Nephron progenitor cell (in vitro differentiated cells): ENCODE results near the gene MBLAC1.
"Not testable (repeated sequence)": the region's sequence is repeated elsewhere in the genome, so short reads cannot be mapped to it uniquely, and the experiment has no call there.

Source experiments
- DNase-seq: peaks from one replicate; pipeline ENCODE4 v3.0.0; 2021
- H3K27ac Mint-ChIP-seq: 2 replicates; pipeline ENCODE4 v1.8.0; 2021; ENCODE audit warnings: mild to moderate bottlenecking, moderate library complexity, mixed read lengths
- H3K27me3 Mint-ChIP-seq: 2 replicates; pipeline ENCODE4 v1.8.0; 2021; ENCODE audit warnings: mild to moderate bottlenecking, low read depth, mixed read lengths; ENCODE audit not compliant: poor library complexity
- H3K36me3 Mint-ChIP-seq: 2 replicates; pipeline ENCODE4 v1.8.0; 2021; ENCODE audit warnings: low read depth, mixed read lengths
- H3K4me1 Mint-ChIP-seq: 2 replicates; pipeline ENCODE4 v1.8.0; 2021; ENCODE audit warnings: mixed read lengths
- H3K4me3 Mint-ChIP-seq: 2 replicates; pipeline ENCODE4 v1.8.0; 2021; ENCODE audit warnings: mild to moderate bottlenecking, moderate library complexity, mixed read lengths
- H3K9me3 Mint-ChIP-seq: 2 replicates; pipeline ENCODE4 v1.8.0; 2021; ENCODE audit warnings: mild to moderate bottlenecking, moderate library complexity, mixed read lengths
- TF ChIP-seq, protein P1 (sequence below): fragments of 200-600 bp; sonication (generic); IDR thresholded peaks from 2 replicates; pipeline ENCODE4 v1.5.0; 2021; ENCODE audit warnings: antibody characterized with exemption

The MBLAC1 gene

DNA sequence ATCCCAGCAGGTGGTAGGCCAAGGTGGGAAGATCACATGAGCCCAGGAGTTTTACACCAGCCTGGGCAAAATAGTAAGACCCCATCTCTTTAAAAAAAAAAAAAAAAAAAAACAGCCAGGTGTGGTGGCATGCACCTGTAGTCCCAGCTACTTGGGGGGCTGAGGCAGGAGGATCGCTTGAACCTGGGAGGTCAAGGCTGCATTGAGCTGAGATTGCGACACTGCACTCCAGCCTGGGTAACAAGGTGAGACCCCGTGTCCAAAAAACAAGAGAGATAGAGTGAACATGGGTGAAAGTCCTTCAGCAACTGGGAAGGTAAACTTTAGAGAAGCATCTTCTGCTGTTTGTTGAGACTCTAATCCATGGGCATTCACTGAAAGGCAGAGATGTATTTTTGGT, 15.7 kb downstream of the MBLAC1 start:
- H3K27me3 Mint-ChIP-seq: peaks cover 13% of the 10 kb centered on the region
- H3K9me3 Mint-ChIP-seq: no peaks in the 10 kb centered on the region
- no peaks in the 10 kb centered on the region for H3K36me3 Mint-ChIP-seq
- TF ChIP-seq, protein P1, sequence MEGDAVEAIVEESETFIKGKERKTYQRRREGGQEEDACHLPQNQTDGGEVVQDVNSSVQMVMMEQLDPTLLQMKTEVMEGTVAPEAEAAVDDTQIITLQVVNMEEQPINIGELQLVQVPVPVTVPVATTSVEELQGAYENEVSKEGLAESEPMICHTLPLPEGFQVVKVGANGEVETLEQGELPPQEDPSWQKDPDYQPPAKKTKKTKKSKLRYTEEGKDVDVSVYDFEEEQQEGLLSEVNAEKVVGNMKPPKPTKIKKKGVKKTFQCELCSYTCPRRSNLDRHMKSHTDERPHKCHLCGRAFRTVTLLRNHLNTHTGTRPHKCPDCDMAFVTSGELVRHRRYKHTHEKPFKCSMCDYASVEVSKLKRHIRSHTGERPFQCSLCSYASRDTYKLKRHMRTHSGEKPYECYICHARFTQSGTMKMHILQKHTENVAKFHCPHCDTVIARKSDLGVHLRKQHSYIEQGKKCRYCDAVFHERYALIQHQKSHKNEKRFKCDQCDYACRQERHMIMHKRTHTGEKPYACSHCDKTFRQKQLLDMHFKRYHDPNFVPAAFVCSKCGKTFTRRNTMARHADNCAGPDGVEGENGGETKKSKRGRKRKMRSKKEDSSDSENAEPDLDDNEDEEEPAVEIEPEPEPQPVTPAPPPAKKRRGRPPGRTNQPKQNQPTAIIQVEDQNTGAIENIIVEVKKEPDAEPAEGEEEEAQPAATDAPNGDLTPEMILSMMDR: no peak
- H3K4me3 Mint-ChIP-seq: no peak overlapping the region
- H3K27ac Mint-ChIP-seq: no peak overlapping the region
- no peaks in the 10 kb centered on the region for H3K4me1 Mint-ChIP-seq
- DNase-seq: no peak

DNA sequence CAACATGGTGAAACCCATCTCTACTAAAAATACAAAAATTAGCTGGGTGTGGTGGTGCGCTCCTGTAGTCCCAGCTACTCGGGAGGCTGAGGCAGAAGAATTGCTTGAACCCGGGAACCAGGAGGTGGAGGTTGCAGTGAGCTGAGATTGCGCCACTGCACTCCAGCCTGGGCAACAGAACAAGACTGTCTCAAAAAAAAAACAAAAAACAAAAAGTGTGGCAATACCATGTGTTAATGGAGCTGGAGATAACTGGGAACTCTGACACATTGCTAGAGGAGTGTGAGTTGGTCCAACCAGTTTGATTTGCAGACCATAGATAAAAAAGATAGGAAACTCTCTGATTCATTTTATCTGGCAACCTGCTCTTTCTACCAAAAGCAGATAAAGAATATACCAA, 19.6 kb downstream of the MBLAC1 start:
- H3K36me3 Mint-ChIP-seq, DNase-seq, H3K27ac Mint-ChIP-seq, H3K27me3 Mint-ChIP-seq, H3K9me3 Mint-ChIP-seq, H3K4me3 Mint-ChIP-seq: not testable (repeated sequence)
- peaks cover 17% of the 10 kb centered on the region for H3K4me1 Mint-ChIP-seq

DNA sequence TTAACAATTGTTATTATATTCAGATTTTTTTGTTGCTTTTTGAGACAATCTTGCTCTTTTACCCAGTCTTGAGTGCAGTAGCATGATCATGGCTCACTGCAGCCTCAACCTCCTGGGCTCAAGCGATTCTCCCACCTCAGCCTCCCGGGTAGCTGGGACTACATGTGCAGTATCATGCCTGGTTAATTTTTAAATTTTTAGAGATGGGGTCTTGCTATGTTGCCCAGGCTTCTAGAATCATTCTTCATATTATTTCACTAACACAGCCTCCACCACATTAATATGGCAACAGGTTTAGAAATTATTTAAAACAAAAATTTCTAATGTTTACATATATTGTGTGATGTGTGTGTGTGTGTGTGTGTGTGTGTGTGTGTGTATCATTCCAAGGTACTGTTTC, 20.5 kb downstream of the MBLAC1 start:
- Mint-ChIP-seq H3K36me3 (peaks cover 9% of the 10 kb centered on the region), H3K4me3 (no peak overlapping the region), H3K27me3 (peaks cover 3% of the 10 kb centered on the region), H3K9me3 (no peaks in the 10 kb centered on the region), H3K27ac (no peak overlapping the region), H3K4me1 (peaks cover 18% of the 10 kb centered on the region)
- TF ChIP-seq, protein P1: no peak
- no peak for DNase-seq

DNA sequence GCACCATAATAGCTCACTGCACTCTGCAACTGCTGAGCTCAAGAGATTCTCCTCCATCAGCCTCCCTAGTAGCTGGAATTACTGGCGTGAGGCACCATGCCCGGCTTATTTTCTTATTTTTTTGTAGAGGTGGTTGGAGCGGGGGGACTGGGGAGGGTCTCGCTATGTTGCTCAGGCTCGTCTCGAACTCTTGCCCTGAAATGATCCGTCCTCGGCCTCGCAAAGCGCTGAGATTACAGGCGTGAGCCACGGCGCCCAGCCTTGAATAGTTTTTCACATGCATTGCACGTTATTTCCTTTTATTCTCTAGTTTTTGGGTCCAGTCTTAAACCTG, 21.4 kb downstream of the MBLAC1 start:
- Mint-ChIP-seq H3K36me3 (peaks cover 17% of the 10 kb centered on the region), H3K27me3 (peaks cover 3% of the 10 kb centered on the region), H3K27ac (peak overlapping the region; percentile 20), H3K9me3 (no peaks in the 10 kb centered on the region), H3K4me3 (peak overlapping the region; percentile 93), H3K4me1 (peaks cover 26% of the 10 kb centered on the region)
- TF ChIP-seq, protein P1: no peak
- no peak for DNase-seq

DNA sequence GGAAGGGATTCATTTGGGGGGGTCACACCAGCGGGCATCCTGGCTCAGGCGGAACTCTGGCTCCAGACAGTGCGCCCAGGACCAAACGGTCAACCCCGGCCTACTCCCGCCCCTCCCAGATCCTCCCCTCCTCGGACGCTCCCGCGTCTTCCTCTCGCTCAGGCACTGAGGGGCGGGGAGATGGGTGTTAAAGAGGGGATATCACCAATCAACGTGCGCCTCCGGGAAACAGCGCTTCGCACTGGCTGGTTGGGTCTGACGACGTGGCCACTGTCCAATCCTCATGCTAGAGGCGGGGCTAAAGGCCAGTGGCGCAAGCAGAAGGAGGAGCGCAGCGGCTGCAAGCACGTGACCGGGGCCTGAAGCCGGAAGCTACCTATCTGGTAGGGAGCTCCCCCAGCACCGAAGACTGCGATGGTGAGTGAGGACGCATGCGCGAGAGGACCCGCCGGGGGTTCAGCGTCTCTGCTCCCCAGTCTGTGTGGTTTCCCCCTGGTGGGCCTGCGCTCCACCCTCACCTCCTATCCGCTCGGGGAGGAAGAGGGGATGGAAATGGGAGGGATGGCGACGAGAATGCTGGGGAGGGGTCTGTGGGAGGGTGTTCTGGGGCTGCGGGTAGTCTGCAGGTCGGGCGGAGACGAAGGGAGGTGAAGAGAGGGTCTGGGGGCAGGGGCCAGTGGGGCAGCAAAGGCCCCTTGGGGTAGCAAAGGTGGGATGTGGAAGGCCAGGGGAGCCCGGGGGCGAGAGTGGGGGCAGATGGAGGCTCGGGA, 22.0 kb downstream of the MBLAC1 start, which contains the start of gene LAMTOR4:
Gene LAMTOR4, plus strand, starts transcription at position 360 of the 770 bp plus-strand sequence. Its CDS starts 55 bp downstream, at position 415.
- TF ChIP-seq, protein P1: no peak
- peak; percentile 95 for DNase-seq
- peaks cover 29% of the 10 kb centered on the region for H3K4me1 Mint-ChIP-seq
- peak within 1 kb of the TSS; percentile 49 for H3K27ac Mint-ChIP-seq
- H3K27me3 Mint-ChIP-seq: peaks cover 3% of the 10 kb centered on the region
- peaks cover 17% of the 10 kb centered on the region for H3K36me3 Mint-ChIP-seq
- H3K4me3 Mint-ChIP-seq: peak within 1 kb of the TSS; percentile 93
- H3K9me3 Mint-ChIP-seq: no peaks in the 10 kb centered on the region

DNA sequence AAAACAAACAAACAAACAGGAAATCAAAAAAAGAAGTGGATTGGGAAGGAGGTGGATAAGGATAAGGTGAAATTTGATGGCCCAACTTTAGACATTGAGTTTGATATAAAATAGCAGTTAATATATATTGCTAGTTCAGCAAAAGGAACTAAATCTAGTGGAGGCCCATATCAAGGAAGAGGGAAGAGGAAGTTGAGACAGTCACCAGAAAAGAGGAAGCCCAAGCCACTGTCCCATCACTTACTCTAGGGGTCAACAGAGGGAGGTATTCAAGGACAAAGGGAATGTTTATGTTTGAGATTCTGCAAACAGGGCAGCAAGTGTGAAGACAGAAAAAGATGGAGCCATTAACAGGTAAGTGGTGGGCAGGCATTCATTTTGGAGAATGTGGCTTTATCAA, 25.6 kb downstream of the MBLAC1 start:
- TF ChIP-seq, protein P1: no peak
- Mint-ChIP-seq H3K27me3 (peaks cover under 1% of the 10 kb centered on the region), H3K4me1 (peaks cover 56% of the 10 kb centered on the region), H3K9me3 (no peaks in the 10 kb centered on the region), H3K36me3 (peaks cover 29% of the 10 kb centered on the region), H3K27ac (peak overlapping the region; percentile 18), H3K4me3 (no peak overlapping the region)
- DNase-seq: no peak
